ENCODE data around the gene TYSND1.
"Not testable (repeated sequence)": the region's sequence is repeated elsewhere in the genome, so short reads cannot be mapped to it uniquely, and the experiment has no call there.

Gene TYSND1, protein sequence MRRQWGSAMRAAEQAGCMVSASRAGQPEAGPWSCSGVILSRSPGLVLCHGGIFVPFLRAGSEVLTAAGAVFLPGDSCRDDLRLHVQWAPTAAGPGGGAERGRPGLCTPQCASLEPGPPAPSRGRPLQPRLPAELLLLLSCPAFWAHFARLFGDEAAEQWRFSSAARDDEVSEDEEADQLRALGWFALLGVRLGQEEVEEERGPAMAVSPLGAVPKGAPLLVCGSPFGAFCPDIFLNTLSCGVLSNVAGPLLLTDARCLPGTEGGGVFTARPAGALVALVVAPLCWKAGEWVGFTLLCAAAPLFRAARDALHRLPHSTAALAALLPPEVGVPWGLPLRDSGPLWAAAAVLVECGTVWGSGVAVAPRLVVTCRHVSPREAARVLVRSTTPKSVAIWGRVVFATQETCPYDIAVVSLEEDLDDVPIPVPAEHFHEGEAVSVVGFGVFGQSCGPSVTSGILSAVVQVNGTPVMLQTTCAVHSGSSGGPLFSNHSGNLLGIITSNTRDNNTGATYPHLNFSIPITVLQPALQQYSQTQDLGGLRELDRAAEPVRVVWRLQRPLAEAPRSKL

DNA sequence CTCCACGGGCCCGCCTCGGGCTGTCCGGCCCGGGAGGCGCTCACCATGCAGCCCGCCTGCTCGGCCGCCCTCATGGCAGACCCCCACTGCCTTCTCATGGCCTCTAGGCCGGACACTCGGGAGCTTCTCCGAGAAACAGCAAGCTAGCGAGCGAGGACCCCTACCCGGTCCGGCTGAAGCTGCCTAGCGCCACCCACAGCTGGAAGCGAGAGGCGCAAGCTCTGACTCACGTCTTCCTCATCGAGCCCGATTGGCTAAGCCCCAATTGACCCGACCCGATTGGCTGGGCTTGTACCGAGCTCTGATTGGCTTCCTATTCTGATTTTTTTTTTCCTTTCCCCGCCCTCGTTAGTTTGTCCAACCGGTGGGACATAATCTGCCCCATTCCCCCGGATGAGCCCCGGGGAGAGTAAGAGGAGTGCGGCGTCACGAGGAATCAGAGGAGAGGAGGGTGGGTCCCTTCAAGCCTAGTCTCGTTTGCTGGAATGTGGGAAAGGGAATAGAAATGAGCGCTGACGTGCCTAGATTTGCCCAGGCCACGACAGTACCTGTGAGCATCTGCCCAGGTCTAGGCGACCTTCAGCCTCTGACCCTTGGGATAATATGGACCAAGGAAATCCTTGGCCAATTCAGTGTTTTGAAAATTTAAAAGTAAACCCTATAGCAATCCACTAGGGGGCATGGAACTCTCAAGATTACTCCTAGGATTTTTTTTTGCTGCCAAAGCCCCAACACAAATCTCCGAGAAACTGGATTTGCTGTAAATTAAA, at the start of gene TYSND1:
TSS of gene TYSND1 (minus strand) at position 212 of the 770 bp plus-strand sequence. CDS start at position 98, 114 bp downstream.
- DNase-seq (ENCODE audit: low spot score), result peak; percentile 96

DNA sequence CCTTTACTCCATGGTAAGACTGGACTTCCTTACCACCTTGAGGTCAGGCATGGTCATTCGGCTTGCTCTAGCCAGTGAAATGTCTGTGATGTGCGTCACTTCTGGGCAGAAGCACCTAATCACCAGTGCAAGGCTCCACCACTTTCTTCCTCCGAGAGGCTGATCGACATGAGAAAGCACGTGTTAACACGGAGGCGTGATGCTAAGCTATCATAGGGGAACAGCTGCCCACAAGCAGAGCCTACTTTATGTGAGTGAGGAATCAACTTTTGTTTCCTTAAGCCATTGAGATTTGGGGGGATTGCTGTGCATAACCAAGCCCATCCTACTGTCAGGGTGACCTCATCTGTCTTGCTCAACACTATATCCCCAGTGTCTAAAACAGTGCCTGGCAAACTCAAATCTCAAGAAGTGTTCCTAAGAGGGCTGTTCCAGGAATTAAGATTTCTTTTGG, 46.9 kb upstream of the TYSND1 start:
- DNase-seq (ENCODE audit: low spot score), result no peak

DNA sequence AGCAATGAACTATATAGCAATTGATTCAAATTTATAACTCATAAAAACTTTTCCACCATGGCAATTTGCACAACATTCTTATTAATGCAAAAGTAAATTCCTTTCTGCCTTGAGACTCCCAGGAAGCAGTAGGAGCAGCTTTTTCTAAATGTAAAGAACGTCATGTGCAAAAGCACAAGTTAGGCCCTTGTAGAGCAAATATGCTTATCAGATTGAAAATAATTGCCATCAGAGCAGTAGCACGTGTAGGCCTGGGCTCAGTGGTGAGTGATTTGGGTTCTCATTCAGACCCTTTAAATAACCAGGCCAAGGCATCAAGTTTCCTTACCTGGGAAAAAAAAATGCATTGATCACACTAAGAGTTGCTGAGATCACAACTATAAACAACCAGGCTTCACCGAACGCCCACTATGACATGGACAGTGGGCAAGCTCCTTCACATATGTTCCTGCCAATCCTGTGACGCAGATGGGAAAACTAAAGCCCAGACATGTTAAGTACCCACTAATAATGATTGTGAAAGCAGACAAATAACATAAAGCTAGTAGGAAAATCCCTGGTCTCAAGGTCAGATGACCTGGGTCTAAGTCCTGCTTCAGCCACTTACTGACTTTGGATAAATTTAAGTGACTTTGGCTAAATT, 45.9 kb upstream of the TYSND1 start:
- DNase-seq (ENCODE audit: low spot score), result no peak

DNA sequence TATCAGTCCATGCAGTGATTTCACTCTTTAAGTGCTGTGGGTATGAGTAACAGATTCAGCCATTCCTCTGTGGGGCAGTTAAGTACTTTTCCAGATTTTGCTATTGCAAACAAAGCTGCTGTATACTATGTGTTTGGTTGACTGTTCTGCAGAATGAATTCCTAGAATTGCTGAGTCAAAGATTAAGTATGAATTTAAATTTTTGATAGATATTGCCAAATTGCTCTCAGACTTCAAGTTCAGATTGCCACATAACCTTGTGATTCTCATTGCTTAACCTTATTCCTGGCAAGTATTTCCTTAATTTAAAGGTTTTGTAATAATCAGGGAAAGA, 45.4 kb upstream of the TYSND1 start:
- DNase-seq (ENCODE audit: low spot score), result no peak

DNA sequence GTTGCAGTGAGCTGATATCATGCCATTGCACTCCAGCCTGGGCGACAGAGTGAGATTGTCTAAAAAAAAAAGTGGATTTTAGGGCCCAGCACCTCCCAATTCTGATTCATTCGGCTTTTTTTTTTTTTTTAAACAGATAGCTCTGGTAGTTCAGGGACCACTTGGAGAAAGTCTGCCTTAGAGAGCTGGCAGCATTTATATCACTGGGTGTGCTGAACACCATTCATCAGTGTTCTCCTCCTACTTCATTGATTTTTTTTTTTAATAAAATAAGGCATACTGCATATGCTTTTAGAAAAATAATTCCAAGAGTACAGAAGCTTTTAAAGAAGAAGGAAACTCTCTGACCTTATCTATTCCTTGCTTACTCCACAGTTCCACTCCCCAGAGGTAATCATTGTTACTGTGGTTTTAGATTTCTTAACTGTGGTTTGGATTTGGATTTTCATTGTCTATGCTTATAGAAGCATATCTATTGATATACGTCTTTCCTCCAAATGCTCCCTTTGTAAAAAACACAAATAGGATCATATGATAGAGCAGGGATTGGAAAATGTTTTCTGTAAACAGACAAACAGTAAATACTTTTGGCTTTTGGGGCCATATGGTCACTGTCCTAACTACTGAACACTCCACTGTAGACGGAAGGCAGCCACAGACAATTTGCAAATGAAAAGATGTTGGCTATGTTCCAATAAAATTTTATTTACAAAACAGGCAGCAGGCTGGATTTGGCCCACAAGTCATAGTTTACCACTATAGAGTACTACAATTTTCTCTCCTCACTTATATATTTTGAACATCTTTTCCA, 44.9 kb upstream of the TYSND1 start:
- no peak for DNase-seq (ENCODE audit: low spot score)

DNA sequence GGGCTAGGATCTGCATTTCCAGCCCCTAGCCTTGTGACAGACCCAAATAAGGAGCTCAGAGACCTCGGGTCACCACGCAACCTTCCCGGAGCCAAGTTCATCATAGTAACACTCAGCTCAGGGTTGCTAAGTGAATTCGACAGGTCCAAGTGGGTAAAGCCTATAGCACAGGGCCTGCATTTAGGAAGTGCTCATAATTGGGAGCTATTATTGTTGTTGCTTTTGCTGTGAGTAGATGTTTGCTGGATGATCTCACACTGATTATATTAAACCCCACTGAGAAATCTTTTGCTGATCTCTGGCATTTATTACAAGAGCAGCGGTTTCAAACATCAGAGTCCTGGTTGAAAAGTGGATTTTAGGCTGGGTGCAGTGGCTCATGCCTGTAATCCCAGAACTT, 44.1 kb upstream of the TYSND1 start:
- no peak for DNase-seq (ENCODE audit: low spot score)

DNA sequence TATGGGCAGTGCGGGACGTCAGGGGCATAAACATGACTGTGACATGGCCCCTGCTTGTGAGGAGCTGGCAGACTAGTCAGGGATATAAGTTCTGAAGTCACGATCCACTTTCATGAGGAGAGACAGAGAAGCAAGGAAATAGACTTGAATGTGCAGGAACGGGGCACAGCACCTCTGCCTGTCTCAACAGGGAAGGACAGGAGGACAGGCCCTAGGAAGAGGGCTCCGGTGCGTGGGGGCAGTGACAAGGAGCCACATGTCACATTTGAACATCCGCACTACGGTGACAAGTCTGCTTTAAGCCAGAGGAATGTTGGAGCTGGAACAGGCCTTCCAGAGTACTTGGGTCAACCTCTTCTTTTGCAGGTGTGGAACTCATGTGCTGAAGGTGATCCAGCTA, 43.6 kb upstream of the TYSND1 start:
- DNase-seq (ENCODE audit: low spot score), result no peak

DNA sequence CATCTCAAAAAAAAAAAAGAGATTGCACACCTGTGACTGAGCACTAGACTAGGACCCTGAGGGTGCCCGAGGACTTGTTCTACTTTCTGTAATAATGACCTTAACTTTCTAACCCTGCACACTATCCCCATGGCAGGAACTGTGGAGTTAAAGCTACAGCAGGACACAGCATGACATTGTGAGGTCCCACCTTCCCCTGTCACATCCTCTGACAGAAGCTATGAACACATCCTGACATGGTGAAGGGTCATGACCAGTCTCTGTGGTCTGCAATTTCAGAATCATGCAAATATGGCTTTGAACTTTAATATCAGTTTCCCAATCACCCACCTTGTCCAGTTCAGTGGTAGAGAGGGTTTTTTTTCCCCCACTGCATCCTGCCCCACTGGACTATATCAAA, 42.3 kb upstream of the TYSND1 start:
- no peak for DNase-seq (ENCODE audit: low spot score)

DNA sequence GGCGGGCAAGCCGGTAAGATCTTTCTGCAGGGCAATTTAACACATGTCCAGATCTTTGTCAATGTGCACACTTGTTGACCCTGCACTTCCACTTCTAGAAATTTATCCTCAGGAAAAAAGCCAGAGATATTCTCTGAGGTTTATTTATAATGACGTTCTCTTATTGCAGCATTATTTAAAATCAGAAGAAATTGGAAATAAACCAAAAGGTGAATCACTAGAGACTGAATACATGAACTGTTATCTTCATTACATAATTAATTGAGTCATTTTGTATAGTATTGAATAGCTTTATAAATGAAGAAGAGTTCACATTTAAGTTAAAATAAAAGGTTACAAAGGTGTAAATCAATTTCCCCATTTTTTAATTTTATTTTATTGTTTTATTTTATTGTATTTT, 40.1 kb upstream of the TYSND1 start:
- DNase-seq (ENCODE audit: low spot score), result no peak

DNA sequence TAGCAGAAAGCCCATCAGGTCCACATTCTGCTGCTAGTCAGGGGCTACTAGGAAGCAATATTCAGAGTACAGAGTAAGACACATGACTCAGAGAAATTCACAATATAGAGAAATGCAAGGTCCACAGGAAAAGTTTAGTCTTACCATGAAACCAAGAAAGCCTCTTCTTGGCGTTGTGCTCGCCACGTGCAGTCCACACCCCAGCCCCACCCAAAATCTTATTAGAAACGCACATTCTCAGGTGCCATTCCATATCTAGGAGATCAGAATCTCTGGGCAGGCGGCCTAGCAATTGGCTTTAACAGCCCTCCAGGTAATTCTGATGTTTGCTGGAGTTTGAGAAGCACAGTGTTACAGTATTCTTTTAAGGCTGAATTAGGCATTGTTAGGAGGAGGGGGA, 39.6 kb upstream of the TYSND1 start:
- no peak for DNase-seq (ENCODE audit: low spot score)

DNA sequence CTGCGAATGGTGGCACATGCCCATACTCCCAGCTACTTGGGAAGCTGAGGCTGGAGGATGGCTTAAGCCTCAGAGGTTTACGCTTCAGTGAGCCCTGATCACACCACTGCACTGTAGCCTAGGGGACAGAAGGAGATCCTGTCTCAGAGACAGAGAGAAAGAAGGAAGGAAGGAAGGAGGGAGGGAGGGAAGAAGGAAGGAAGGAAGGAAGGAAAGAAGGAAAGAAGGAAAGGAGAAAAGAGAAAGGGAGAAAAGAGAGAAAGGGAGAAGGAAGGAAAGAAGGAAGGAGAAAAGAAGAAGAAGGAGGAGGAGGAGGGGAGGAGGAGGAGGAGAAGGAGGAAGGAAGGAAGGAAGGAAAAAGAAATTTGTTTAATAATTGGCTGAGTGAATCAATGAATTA, 36.8 kb upstream of the TYSND1 start:
- no peak for DNase-seq (ENCODE audit: low spot score)

DNA sequence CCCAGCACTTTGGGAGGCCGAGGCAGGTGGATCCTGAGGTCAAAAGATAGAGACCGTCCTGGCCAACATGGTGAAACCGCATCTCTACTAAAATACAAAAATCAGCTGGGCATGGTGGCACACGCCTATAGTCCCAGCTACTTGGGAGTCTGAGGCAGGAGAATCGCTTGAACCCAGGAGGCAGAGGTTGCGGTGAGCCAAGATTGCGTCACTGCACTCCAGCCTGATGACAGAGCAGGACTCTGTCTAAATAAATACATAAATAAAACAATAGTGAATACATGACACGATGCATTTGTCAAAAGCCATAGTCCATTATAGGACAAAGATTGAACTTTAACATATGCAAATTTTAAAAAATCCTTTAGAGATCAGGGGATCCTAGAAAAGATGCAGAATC, 32.7 kb upstream of the TYSND1 start:
- DNase-seq (ENCODE audit: low spot score), result not testable (repeated sequence)

DNA sequence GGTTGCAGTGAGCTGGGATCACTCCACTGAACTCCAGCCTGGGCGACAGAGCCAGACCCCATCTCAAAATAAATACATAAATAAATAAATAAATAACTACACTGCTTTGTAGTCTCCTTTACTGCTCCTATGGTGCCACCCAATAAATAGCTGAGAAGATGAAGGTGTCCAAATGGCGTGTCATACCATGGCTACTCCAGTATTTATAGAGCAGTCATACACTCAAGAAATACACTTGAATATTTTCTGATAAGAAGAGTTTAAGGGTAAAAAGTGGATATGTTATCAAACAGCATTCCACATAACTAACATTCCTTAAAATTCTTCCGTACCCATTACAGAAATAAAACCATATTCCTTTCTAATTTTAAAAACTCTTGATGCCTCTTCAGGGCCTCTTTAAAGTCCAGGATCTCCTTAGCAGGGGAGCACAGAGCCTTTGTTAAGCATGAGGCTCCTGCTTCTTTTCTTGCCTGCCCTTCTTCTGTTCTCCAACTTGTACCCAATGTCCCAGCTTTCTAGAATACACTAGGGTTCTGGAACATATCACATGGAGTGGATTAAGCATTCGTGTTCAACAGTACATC, 31.7 kb upstream of the TYSND1 start:
- DNase-seq (ENCODE audit: low spot score), result no peak

DNA sequence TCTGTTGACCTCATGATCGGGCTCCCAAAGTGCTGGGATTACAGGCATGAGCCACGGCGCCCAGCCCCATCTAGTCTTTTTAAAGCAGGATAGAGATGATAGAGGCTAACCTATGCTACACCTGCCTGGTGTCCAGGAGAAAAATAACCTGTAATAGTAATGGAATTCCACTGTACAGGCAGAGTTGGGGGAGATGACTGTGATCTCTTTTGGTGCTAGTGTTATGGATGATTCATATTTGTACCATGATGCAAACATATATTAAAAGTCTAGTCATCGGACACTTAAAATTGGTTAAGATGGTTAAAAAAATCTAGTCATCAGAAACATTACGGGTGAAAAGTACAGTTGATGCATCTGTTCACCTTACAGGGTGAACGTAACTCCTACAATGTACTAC, 29.9 kb upstream of the TYSND1 start:
- DNase-seq (ENCODE audit: low spot score), result no peak

DNA sequence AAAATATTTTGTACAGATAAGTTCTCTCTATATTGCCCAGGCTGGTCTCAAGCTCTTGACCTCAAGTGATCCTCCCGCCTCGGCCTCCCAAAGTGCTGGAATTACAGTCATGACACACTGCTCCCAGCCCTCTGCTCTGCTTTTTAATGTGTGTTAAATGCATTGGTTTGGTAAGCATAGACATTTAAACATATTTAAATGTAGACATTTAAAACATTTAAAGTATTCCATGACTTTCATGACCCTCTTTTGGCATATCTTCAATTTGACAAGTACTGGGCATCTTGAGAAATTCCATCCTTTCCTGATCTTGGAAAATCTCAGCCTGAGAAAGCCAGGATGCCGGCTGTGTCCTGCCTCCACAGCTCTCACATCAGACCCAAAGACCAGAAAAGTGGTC, 29.0 kb upstream of the TYSND1 start:
- DNase-seq (ENCODE audit: low spot score), result no peak

DNA sequence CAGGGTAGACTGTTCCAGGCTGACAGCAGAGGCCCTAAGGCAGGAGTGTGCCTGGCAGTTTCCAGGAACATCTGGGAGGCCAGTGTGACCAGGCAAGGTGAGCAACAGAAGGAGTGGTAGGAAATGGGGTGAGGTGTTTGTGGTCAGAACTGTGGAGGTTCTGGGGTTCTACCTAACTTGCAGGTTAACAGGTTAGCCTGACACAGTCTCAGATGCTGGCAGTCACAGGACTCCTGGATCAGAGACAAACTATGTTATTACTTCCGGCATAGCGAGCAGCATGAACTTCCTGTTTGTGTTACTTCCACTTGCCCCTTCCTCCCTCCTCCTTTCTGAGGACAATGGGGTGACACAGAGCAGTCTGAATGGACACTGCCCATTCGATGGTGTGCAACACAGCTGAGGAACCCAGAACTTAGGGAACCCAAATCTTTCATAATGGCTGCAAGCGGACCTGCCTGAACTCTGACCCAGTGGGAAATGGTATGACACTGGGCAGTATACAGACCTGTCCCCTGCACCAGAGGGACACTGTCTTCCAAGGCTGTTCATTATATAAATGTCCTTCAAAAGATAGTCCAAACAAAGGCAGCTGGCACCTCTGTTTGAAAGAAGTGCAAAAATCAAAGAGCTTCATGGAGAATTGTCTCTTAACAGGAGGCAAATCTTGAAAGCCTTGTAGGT, 27.7 kb upstream of the TYSND1 start:
- no peak for DNase-seq (ENCODE audit: low spot score)

DNA sequence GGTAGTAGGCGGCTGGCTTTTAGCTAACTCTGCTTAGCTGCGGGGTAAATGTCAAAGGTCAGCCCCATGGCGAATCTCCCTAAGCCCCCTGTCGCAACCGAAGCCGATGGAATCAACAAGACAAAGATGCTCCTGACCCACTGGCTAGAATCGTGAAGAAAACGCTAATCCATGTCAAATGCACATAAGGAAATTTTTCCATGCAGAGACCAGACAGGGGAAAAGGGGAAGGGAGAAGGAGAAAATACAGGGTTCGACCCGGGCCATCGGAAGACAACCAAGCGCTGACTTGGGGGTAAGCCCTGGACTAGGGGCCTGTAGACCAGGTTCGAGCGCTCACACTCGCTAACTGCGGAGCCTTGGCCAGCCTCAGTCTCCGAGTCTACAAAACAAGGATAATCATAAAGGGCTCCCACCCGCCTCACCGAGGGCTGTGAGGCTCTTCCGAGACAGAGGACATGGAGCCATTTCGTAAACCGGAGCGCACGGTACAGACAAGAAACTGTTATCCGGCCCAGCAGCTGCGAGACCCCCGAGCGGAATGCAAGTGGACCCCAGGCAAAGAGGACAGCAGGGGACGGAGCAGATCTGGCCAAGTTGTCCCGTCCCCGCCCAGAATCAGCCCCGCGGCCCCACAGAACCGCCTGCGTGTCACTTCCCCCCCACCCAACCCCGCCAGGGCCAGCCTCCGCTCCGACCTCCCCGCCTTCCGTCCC, 23.3 kb upstream of the TYSND1 start:
- DNase-seq (ENCODE audit: low spot score), result no peak

DNA sequence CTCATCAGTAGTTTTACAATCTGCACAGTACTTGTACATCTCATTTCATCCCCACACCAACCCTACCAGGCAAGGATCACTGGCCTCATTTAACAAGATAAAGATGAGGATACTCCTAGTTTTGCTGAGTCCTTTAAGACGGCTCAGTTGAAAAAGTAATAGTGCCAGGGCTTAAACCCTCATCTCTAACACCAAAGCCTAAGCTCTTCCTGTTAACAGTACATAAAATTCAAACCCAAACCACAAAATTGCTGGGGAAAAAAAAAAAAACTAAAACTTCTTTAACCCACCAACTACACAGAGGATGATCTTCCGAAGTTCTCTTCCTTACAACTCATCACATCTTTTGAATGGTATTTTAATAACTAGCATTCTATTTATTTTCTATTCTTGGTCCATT, 22.5 kb upstream of the TYSND1 start:
- no peak for DNase-seq (ENCODE audit: low spot score)

DNA sequence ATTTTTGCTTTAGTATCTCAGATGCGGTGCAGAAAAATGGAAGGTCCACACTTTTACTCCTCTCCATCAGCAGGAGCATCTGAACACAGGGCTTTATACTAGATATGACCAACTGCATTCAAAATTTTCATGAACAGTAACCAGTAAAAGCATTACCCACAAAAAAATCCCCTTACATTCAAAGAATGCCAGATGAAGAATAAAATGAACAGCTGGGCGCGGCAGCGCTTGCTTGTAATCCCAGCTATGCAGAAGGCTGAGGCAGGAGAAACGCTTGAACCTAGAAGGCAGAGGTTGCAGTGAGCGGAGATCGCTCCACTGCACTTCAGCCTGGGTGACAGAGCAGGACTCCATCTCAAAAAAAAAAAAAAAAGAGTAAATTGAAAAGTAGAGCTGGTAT, 20.7 kb upstream of the TYSND1 start:
- no peak for DNase-seq (ENCODE audit: low spot score)

DNA sequence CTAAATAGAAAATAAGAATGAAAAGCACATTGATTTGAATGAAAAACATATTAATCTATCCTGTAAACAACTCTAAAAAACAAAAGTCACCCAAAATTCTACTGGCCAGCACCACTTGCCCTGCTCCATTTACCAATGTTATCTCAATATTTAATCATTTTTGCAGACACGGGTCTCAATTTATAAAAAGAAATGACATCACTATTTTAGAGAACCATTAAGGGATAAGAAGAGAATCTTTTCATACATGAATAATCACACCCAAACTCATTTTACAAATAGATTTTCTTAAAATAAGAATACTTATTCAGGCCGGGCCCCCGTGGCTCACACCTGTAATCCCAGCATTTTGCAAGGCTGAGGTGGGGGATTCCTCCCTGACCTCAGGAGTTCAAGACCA, 19.9 kb upstream of the TYSND1 start:
- DNase-seq (ENCODE audit: low spot score), result no peak
